Adrenal gland (tissue), 5 donors: Measurements from ENCODE around the gene ITFG1.

Experiments
- POLR2A ChIP-seq, 2 donors: fragments of 450-650 bp; IDR thresholded peaks; one replicate each; pipeline ENCODE4 v1.6.1; 2017; ENCODE audit warnings: antibody characterized with exemption in 2 of 2, mild to moderate bottlenecking in 2 of 2, moderate library complexity in 1 of 2
- TF ChIP-seq, protein P1 (sequence below), 6 experiments: fragments of 450-650 bp in 4 of 6; fragments of 200-600 bp in 2 of 6; sonication (generic) in 1 of 6; IDR thresholded peaks; 1 replicate in 5 of 6; 2 replicates in 1 of 6; pipeline versions ENCODE4 v1.5.1 to v1.8.0; 2016 to 2021; ENCODE audit warnings: antibody characterized with exemption in 6 of 6, mild to moderate bottlenecking in 2 of 6, moderate library complexity in 1 of 6
- donor health status: DM: no; HTN: no; CAD: no.

DNA sequence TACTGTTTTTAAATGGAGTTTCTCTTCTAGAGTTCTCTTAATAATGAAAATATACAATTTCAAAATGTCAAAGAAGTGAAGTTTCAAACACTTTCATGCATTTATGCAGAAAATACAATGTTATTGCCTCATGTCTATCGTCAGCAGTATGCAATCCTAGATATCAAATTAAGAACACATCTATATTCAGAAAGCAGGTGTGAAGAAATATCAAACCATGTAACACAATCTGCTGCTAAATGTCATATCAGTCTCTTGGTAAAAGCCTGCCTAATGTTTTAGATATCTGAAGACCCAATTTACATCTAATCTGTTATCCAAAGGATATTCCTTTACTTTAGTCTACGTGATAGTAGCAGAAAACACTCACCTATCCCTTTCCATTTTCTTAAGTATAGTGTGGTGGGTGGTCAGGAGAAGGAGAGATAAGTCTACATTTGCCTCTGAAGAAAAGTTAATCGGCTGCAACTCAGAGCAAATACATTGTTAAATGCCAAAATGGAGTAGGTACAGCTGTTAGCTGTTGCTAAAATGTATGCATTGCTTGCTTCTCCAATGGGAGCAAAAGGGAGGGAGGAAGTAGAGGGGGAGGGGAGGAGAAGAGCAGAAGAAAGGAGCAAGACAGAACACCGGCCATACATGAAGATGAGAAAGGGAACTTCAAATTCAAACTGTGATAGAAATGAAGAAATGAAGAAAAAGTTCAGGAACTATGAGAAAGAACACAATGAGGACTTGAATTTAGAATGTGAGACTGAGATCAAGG lies 64.9 kb downstream of the ITFG1 start:
- TF ChIP-seq, protein P1, sequence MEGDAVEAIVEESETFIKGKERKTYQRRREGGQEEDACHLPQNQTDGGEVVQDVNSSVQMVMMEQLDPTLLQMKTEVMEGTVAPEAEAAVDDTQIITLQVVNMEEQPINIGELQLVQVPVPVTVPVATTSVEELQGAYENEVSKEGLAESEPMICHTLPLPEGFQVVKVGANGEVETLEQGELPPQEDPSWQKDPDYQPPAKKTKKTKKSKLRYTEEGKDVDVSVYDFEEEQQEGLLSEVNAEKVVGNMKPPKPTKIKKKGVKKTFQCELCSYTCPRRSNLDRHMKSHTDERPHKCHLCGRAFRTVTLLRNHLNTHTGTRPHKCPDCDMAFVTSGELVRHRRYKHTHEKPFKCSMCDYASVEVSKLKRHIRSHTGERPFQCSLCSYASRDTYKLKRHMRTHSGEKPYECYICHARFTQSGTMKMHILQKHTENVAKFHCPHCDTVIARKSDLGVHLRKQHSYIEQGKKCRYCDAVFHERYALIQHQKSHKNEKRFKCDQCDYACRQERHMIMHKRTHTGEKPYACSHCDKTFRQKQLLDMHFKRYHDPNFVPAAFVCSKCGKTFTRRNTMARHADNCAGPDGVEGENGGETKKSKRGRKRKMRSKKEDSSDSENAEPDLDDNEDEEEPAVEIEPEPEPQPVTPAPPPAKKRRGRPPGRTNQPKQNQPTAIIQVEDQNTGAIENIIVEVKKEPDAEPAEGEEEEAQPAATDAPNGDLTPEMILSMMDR (IDR thresholded peaks at IDR 0.05), result no peak
- TF ChIP-seq POLR2A (IDR thresholded peaks at IDR 0.05), result no peak
